Lung (tissue), 12 donors: ENCODE measurements around the gene TBX4. TPM values are rescaled to one million over a fixed set of nuclear protein-coding genes. Genes with fewer than 3 reads are reported as not detected.
A peak's percentile ranks its signal among the peaks of the same experiment; 100 is the strongest.

ENCODE experiments used
- ATAC-seq: fragments of 200-7000 bp; cut with Tn5 transposase; one replicate; pipeline ENCODE4 v1.9.1; 2020; ENCODE audit warnings: moderate number of reproducible peaks; ENCODE audit not compliant: insufficient read depth, low FRiP score
- DNase-seq, 3 donors: peaks; one replicate each; pipeline ENCODE4 v3.0.0-alpha.2; 2013 to 2017
- H3K27ac ChIP-seq, 2 donors: one replicate each; pipeline ENCODE4 v1.5.1; 2013; ENCODE audit warnings: mild to moderate bottlenecking in 2 of 2, moderate library complexity in 2 of 2, control low read depth in 1 of 2, inconsistent platforms in 1 of 2, low read depth in 1 of 2, low read length in 1 of 2
- H3K27me3 ChIP-seq, 3 donors: one replicate each; pipeline ENCODE4 v1.5.1; 2013; ENCODE audit warnings: low read length in 2 of 3; ENCODE audit not compliant: control insufficient read depth in 3 of 3, insufficient read depth in 3 of 3
- H3K36me3 ChIP-seq, 4 donors: one replicate each; pipeline ENCODE4 v1.5.1; 2013; ENCODE audit warnings: low read length in 4 of 4, mild to moderate bottlenecking in 1 of 4, moderate library complexity in 1 of 4; ENCODE audit not compliant: control insufficient read depth in 4 of 4, insufficient read depth in 4 of 4
- H3K4me1 ChIP-seq, 5 donors: one replicate each; pipeline ENCODE4 v1.5.1; 2013; ENCODE audit warnings: low read length in 5 of 5, mild to moderate bottlenecking in 2 of 5, moderate library complexity in 1 of 5; ENCODE audit not compliant: control insufficient read depth in 5 of 5, insufficient read depth in 5 of 5
- H3K4me3 ChIP-seq: one replicate; pipeline ENCODE4 v1.5.1; 2013; ENCODE audit warnings: mild to moderate bottlenecking, control low read depth, moderate library complexity
- H3K9ac ChIP-seq, 2 donors: one replicate each; pipeline ENCODE4 v1.5.1; 2013; ENCODE audit warnings: low read length in 2 of 2, control low read depth in 1 of 2; ENCODE audit not compliant: insufficient read depth in 1 of 2
- H3K9me3 ChIP-seq, 4 donors: one replicate each; pipeline ENCODE4 v1.5.1; 2013; ENCODE audit warnings: low read length in 3 of 4, mild to moderate bottlenecking in 1 of 4, moderate library complexity in 1 of 4; ENCODE audit not compliant: control insufficient read depth in 4 of 4, insufficient read depth in 3 of 4
- WGBS, 2 donors: extraction: QIAGEN DNeasy Blood & Tissue Kit; methylation state at CpG; one replicate each; pipeline ENCODE4 v1.1.7; 2013; 5-methylcytosine and 5-hydroxymethylcytosine counted together
- polyA plus RNA-seq, 2 donors: library from polyadenylated mRNA; stranded (reverse); fragments of 200-250 nt; gene quantifications; one replicate each; pipeline ENCODE4 v1.2.1, GENCODE V29; 2013
- total RNA-seq, 2 donors: library from RNA; depleted of rRNA in 1 of 2; stranded (reverse); fragments of >200 nt in 1 of 2; gene quantifications; one replicate each; pipeline ENCODE4 v1.2.1, GENCODE V29; 2014 to 2021
- TF ChIP-seq, protein P1 (sequence below): IDR thresholded peaks from 2 replicates; pipeline ENCODE4 v1.5.1; 2012; ENCODE audit warnings: mild to moderate bottlenecking; ENCODE audit errors: control extremely low read depth, extremely low read depth
- donor health status: control.
- donor health status: control.
- donor health status: Bipolar disorder and iron deficiency.
- donor health status: healthy.
- donor health status: DM: yes; HTN: yes; CAD: no.

The TBX4 gene
- total and polyA plus RNA-seq, 4 donors: 6.1 to 53.7 (median 22.0) TPM

GRCh38 chr17:61456061-61456681, 3.9 kb downstream of the TBX4 start:
- Histone ChIP-seq H3K9me3 (no peaks in the 10 kb centered on the region), H3K27me3 (peaks cover 10 to 64% (median 12%) of the 10 kb centered on the region in 3 donors), H3K9ac (peak overlapping the region; percentile 55 to 96), H3K4me1 (peaks cover 2 to 36% (median 14%) of the 10 kb centered on the region in 5 donors), H3K27ac (peak overlapping the region in 1 of 2 donors; percentile 81), H3K36me3 (peaks cover 0 to 67% (median 13%) of the 10 kb centered on the region in 4 donors), H3K4me3 (peak overlapping the region; percentile 52)
- ATAC-seq (no peak), DNase-seq (peak; percentile 65 to 79 (median 68))
- WGBS, 2 donors: 11 to 24% methylated on average over 42 to 47 of the region's 47 CpGs
- TF ChIP-seq, protein P1, sequence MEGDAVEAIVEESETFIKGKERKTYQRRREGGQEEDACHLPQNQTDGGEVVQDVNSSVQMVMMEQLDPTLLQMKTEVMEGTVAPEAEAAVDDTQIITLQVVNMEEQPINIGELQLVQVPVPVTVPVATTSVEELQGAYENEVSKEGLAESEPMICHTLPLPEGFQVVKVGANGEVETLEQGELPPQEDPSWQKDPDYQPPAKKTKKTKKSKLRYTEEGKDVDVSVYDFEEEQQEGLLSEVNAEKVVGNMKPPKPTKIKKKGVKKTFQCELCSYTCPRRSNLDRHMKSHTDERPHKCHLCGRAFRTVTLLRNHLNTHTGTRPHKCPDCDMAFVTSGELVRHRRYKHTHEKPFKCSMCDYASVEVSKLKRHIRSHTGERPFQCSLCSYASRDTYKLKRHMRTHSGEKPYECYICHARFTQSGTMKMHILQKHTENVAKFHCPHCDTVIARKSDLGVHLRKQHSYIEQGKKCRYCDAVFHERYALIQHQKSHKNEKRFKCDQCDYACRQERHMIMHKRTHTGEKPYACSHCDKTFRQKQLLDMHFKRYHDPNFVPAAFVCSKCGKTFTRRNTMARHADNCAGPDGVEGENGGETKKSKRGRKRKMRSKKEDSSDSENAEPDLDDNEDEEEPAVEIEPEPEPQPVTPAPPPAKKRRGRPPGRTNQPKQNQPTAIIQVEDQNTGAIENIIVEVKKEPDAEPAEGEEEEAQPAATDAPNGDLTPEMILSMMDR: no peak

DNA sequence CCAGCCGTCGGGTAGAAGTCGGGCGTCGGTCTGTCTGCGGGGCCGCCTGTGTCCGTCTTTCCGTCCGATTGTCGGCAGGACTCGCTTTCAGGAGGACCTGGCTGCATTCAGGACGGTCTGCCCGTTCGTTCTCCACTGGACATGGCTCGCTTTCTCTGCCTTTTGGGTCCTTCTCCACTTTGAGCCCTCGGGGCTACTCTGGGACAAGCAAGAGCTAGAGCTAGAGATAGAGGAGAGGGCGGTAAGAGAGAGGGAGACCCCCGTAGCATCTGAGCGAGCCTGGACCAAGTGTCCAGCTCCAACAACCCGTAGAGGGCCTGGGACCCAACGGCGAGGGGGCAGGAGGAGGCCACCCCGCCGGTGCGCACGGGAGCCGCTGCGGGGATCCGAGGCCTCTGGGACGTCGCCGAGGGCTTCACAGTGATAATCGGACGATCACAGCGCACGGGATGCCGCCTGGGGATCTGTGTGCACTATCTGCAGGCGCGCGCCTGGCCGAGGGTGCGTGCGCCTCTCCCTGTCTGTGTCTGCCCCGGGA, 4.5 kb downstream of the TBX4 start:
- 6 to 17% methylated on average over 45 of the region's 45 CpGs for WGBS, 2 donors
- Histone ChIP-seq H3K4me3 (peak overlapping the region; percentile 38), H3K27ac (peak overlapping the region in 1 of 2 donors; percentile 81), H3K9ac (peak overlapping the region; percentile 55 to 90), H3K27me3 (peaks cover 10 to 62% (median 12%) of the 10 kb centered on the region in 3 donors), H3K36me3 (peaks cover 0 to 67% (median 13%) of the 10 kb centered on the region in 4 donors), H3K9me3 (no peaks in the 10 kb centered on the region), H3K4me1 (peaks cover 2 to 40% (median 18%) of the 10 kb centered on the region in 5 donors)
- no peak for ATAC-seq
- DNase-seq: no peak
- TF ChIP-seq, protein P1: no peak

DNA sequence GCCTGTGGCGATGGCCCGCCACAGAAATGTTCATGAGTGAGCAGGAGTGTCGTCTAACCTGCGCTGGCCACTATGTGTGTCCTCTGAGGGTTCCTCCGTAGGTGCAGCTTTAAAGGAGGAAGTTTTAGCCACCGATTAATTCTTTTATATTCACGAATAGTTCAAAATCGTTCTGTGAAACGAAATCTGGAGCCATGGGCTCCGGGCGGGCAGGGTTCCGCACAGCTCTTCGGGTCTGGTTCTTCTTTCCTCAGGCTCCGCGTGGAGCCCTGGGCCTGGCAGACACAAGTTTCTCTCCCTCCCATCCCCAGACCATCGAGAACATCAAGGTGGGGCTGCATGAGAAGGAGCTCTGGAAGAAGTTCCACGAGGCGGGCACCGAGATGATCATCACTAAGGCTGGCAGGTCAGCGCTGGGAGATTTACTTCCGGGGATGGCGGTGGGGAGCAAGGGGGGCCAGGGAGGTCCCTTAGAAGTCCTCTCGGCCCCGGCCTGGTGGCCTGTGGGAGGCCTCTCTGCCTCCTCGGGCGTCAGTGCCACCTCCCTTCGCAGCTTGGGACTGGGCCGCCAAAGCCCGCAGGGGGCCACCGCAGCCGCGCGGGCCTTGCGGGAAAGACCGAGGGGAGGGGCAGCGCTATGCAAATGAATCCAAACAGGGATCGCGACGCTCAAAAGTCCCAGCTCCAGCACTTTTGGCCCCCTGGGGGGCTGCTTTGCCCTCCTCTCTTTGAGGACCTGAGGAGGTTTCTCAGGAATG, 5.2 kb downstream of the TBX4 start:
- no peak for ATAC-seq
- Histone ChIP-seq H3K4me1 (peaks cover 2 to 42% (median 18%) of the 10 kb centered on the region in 5 donors), H3K9ac (peak overlapping the region; percentile 39 to 90), H3K4me3 (peak overlapping the region; percentile 38), H3K27ac (peak overlapping the region in 1 of 2 donors; percentile 81), H3K36me3 (peaks cover 0 to 66% (median 13%) of the 10 kb centered on the region in 4 donors), H3K9me3 (no peaks in the 10 kb centered on the region), H3K27me3 (peaks cover 10 to 61% (median 12%) of the 10 kb centered on the region in 3 donors)
- TF ChIP-seq, protein P1: no peak
- WGBS, 2 donors: 4 to 15% methylated on average over 39 of the region's 39 CpGs
- DNase-seq: peak in 1 of 3 donors; percentile 57
